T-helper 1 cell treated with Interleukin-12 subunit alpha and Interleukin-12 subunit beta and Interleukin-4 antibody, amounts not matched to agents 30 ng/mL and 1 ng/mL, for 36 hours (primary cell): Measurements from ENCODE around the gene ZNF593OS. TPM values are rescaled to one million over a fixed set of nuclear protein-coding genes. Genes with fewer than 3 reads are reported as not detected.

Source experiments
- intact Hi-C: fragments of 100-400 bp; cut with micrococcal nuclease; formaldehyde crosslinking; loops from one replicate; pipeline ENCODE4 v1.15.1; 2024
- total RNA-seq: library from RNA; stranded (reverse); gene quantifications from 2 replicates; pipeline ENCODE4 v1.2.3, GENCODE V29; 2022

The ZNF593OS gene
- not detected in 2 replicates for total RNA-seq

DNA sequence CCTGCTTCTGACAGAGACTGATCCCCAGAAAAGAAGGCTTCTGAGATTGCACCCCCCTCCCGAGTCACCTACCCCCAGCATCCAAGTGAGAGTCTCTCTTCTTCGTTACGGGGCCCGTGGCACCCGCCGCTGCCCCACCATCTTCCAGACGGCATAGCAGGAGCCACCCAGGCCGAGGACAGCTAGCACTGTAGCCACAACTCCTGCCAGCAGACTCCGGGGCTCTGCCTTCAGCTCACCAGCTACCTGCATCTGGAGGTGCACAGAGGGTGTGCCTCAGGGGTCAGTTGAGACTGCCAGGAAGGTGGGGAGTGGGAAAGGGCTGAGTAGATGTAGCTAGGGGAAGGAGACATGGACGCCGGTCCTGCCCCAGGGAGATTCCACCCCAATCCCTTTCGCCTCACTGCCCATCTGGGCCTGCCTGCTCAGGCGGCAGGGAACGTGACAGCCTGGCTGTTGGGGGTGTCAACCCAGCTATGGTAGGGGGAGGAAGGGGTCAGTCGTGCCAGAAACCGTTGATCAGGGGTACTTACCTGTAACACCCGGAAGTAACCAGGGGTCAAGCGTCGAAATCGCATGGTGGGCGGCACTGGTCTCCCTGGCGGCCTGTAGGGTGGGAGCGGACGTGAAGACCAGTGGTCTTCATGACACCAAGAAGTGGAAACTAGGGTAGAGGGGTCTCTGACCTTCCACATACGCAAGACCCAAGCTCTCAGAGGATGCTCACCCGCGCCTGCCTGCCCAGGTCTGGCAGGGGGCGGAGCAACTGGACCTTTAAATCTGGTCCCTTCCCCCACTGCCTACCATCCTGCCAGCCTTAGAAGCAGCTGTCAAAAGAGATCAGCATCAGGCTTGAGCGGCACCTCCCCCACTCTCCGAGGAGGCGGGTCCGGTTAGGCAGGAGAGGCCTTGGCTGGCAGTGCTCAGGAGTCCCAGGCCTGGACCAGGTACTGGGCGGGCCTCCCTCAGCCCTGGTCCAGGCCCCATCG, at the start of gene ZNF593OS:
ZNF593OS (minus strand) TSS at position 749 of the 989 bp plus-strand sequence; CDS start at position 578, 171 bp downstream.
- intact Hi-C loops: no loop called here

GRCh38 chr1:26221094-26221493, 49.5 kb upstream of the ZNF593OS start:
- intact Hi-C loops: no loop called here

GRCh38 chr1:26220199-26220912, 48.7 kb upstream of the ZNF593OS start:
- intact Hi-C loops: no loop called here

- intact Hi-C loops: no loop called here
Measured at GRCh38 chr1:26218906-26219494, 47.4 kb upstream of the ZNF593OS start.

GRCh38 chr1:26215246-26215645, 43.6 kb upstream of the ZNF593OS start:
- intact Hi-C loops: no loop called here

- intact Hi-C loops: no loop called here
Measured at GRCh38 chr1:26213335-26213905, 41.8 kb upstream of the ZNF593OS start.

GRCh38 chr1:26212726-26213125, 41.1 kb upstream of the ZNF593OS start:
- intact Hi-C loops: no loop called here

DNA sequence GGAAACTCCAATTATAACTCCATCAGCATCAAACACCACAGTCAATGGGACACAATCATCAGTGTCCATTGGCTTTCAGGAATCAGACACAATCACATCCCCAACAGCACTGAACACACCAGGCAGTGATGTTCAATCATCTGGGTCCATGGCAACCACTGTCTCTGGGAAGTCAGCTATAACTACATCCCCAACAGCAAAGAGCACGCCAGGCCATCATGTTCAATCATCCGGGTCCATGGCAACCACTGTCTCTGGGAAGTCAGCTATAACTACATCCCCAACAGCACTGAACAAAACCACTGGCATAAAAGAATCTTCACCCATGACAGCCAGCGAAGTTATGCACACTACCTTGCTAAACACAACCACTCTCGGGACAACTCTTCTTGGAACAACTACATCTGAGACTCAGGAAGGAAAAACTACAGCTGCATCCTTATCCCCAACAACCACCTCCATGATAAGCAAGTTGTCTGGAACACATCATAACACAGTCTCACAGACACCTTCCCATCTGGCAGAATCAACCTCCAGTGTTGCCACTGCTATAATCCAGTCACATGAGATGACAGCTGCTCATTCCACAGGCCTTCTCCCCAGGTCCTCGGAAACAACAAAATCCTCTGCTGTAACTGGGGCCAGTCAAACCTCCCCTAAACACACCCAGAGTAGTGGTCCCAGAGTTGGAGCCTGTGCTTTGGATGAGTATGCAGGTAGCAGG, 38.7 kb upstream of the ZNF593OS start:
- intact Hi-C loops: no loop called here

GRCh38 chr1:26203642-26204318, 32.1 kb upstream of the ZNF593OS start:
- intact Hi-C loops: no loop called here

DNA sequence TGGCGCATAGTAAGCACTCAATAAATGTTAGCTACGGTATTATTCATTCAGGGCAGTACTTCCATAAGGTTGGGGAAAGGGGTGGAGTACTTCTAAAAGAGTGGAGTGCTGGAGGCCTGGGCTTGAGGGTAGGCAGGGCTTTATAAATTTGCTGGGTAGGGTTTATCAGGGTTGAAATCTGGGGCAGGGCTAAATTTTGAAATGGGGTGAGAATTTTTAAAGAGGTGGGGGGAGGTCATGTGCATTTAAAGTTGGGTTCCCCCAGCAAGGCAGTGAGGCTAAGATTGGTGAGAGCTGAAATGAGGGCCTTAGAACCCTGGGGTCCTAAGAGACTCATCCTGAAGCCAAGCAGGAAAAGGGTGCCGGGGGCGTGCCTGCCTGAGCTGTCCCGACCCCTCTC, 28.8 kb upstream of the ZNF593OS start:
- intact Hi-C loops: no loop called here

DNA sequence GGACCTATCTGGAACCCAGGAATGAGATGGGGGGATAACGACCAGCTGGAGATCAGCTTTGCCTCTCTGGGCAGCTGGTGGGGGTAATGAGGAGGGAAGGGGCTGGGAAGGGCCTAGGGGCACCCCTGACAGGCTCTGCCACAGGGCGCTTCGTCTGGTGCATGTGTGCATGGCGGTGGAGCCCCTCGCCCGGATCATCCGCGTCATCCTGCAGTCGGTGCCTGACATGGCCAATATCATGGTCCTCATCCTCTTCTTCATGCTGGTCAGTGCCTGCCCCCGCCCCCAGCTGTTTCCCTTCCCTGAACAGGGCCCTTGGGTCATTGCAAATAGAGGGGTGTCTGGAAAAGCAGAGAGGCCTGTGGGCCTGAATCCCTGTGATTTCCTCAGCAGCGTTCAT, 26.2 kb upstream of the ZNF593OS start:
- intact Hi-C loops: no loop called here

DNA sequence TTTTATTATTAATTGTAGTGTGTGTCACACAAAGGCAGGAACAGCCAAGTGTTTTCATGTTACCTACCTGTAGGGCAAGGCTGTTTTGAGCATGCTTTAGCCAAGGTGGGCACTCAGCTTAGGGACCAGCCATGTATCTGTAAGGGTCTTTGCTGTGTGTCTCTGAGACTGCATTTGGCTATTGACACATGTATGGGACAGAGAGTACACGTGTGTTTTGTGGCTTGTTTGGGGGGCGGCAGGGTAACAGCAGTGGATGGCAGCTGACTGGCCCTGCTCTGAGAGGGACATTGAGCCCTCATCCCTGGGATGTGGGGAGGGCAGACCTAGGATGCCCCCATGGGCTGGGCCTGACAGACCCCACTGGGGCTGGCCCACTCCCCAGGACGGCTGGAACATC, 25.7 kb upstream of the ZNF593OS start:
- intact Hi-C loops: no loop called here

- intact Hi-C loops: no loop called here
Measured at GRCh38 chr1:26195805-26196204, 24.2 kb upstream of the ZNF593OS start.

DNA sequence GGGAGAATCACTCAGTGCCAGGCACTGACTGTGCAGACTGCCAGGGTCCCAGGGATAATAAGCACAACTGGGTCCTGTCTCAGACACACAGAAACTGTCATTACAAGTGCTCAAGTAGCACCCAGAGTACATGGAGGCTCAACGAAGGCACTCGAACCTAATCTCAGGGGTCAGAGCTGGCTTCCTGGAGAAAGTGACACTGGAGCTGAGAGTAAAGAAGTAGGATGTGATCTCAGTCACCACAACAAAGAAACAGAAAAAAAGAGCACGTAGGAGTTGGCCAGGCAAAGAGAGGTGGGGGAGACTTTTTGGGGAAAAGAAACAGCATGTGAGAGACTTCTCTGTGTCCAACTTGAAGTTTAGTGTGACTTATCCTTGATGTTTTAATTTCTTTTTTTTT, 20.1 kb upstream of the ZNF593OS start:
- intact Hi-C loops: loop anchor here (1.0 kb wide), 1 partner anchor 43 kb away; the partner anchor contains the start of gene CEP85

- intact Hi-C loops: no loop called here
Measured at GRCh38 chr1:26190373-26190987, 18.8 kb upstream of the ZNF593OS start, which contains the start of gene CATSPER4. TSS of gene CATSPER4 (plus strand) at chr1:26190602. CDS start at chr1:26190628, 26 bp downstream.

DNA sequence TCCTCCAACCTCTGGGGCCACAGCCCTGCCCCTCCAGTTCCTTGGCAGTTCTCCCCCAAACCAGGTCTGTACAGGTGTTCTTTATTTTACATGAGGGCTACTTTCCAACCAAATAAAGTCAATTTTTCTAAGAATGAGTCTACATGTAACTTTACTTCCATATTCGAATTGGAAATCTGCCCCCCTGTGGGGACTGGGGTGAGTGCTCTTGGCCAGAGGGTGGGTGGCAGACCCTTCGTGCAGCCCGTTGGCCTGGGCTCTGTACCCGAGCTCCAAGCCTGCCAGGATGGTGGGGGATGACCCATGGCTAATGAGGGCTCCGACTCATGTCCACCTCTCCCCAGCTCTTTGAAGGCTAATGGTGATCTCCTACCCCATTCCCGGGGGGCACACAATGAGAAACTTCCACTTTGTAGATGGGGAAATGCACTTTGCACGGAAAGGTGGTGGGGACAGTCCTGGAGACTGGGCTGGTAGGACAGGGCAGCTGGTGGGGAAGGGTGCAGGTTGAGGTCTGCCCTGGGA, 18.2 kb upstream of the ZNF593OS start:
- intact Hi-C loops: no loop called here

- intact Hi-C loops: no loop called here
Measured at GRCh38 chr1:26189331-26189730, 17.7 kb upstream of the ZNF593OS start.

GRCh38 chr1:26188477-26188876, 16.8 kb upstream of the ZNF593OS start:
- intact Hi-C loops: no loop called here

GRCh38 chr1:26187882-26188281, 16.2 kb upstream of the ZNF593OS start:
- intact Hi-C loops: no loop called here
